ENCODE measurements around the gene C2CD2L. TPM values are rescaled to one million over a fixed set of nuclear protein-coding genes. Genes with fewer than 3 reads are reported as not detected.

Gene C2CD2L
- polyA plus RNA-seq, 3 donors, result 3.1 to 6.7 (median 5.2) TPM

DNA sequence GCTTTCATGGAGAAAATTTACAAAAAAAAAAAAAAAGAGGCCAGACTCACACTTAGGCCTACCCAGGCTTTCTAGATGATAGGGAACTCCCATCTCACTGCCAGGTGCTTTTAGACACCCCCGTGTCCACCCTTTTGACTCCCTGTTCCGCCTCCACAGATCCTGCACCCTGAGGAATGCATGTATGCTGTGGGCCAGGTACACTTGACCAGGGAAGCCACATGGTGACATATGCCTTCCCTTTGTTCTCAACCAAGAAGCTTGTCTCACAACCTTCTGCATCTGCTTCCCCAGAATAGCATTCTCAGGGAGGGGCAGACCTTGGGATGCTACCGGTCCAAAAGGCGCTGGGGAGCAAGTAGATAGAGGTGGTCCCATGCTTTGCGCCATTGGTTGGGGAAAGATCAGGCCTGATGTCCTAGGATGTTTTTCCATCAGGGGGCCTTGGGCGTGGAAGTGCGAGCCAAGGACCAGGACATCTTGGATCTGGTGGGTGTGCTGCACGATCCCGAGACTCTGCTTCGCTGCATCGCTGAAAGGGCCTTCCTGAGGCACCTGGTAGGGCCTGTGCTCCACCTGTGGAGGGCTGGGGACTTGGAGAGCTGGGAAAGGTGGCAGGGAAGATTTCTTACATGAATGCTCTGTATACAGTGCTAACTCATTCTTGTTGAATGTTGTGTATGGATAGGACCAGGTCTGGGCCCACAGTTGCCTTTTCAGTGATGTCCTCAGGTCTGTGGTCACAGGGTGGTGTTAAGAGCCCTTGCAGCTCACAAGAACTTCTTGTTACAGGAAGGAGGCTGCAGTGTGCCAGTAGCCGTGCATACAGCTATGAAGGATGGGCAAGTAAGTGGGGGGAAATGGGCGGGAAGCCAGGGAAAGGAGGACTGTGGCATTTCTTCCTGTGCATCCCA is 14.9 kb upstream of the C2CD2L start:
- 83 to 88% (median 85%) methylated on average over 13 of the region's 13 CpGs for WGBS, 3 donors
- no peak overlapping the region for H3K27ac ChIP-seq (ENCODE audit: low read depth, low read length)

DNA sequence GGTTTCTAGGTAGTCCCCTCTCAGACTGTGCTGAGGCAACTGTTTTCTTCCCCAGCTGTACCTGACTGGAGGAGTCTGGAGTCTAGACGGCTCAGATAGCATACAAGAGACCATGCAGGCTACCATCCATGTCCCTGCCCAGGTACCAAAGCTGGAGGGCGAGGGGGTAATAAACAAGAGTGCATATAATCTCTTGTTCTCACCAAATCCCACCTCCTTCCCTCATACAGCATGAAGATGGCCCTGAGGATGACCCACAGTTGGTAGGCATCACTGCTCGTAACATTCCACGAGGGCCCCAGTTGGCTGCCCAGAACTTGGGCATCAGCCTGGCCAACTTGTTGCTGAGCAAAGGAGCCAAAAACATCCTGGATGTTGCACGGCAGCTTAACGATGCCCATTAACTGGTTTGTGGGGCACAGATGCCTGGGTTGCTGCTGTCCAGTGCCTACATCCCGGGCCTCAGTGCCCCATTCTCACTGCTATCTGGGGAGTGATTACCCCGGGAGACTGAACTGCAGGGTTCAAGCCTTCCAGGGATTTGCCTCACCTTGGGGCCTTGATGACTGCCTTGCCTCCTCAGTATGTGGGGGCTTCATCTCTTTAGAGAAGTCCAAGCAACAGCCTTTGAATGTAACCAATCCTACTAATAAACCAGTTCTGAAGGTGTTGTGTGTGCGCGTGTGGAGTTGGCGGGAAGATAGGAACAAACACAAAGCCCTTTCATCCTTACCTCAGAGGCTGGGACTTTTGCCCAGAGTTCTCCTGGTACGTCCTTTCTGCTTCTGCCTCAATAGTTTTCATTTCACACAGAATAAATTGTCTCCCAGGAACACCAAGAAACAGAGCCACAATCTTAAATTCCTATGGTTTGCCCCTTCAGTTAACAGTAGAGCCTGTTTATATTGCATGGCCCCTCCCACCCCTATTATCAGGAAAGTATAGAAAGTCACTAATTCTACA is 14.0 kb upstream of the C2CD2L start:
- WGBS, 3 donors, result 44 to 64% (median 63%) methylated on average over 12 of the region's 12 CpGs
- H3K27ac ChIP-seq (ENCODE audit: low read depth, low read length), result no peak overlapping the region

DNA sequence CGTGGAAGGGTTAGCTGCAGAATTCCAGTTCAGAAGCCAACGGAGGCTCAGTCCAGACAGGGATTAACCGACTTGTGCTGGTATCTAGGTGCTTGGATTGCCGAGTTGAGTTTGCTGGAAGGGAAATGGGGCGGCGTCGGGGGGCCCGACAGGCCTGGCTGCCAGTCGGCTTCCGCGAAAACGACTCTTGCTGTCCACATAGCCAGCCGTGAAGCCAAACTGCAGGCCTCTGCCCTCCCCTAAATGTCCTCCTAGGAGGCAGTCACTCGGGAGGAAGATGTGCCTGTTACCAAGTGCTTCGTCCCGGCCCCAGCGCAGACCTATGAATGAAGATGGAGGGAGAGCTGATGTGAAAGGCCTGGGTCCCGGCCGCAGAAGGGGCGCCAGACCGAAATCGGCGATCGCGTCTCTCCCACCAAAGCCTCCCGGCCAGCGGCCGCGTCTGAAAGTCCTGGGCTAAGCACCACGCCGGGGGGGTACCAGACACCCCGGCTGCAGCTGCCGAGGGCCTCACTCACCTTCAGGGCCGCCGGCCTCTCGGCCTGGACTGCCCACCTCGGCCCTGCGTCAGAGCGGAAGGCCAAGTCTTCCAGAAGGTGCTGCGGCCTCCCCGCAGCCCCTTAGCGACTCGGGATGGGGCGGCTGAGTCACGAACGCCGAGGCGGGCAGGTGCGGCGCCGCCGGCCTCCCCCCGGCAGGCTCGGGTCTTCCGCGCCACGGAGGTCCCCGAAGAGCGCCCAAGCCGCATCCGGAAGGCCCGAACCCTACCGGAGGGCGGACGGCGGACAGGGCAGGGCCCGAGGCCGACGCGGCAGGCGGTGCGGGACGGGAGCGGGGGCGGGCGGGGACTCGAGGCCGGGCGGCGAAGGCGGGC is 13.0 kb upstream of the C2CD2L start:
- WGBS, 3 donors, result 0 to 1% (median 1%) methylated on average over 52 to 81 of the region's 81 CpGs
- H3K27ac ChIP-seq (ENCODE audit: low read depth, low read length), result no peak overlapping the region

DNA sequence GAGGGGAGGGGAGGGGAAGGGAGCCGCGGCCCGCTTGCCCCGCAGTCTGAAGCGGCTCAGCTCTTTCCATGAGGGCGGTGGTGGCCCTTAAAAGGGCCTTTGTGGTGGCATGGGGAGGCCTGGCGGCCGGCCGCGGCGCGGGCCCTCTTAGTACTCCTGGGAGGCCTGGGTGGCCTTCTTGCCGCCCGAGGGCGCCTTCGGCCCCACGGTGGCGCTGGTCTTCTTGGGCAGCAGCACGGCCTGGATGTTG is 12.4 kb upstream of the C2CD2L start:
- no peak overlapping the region for H3K27ac ChIP-seq (ENCODE audit: low read depth, low read length)
- 0 to 1% (median 0%) methylated on average over 13 to 19 of the region's 19 CpGs for WGBS, 3 donors

DNA sequence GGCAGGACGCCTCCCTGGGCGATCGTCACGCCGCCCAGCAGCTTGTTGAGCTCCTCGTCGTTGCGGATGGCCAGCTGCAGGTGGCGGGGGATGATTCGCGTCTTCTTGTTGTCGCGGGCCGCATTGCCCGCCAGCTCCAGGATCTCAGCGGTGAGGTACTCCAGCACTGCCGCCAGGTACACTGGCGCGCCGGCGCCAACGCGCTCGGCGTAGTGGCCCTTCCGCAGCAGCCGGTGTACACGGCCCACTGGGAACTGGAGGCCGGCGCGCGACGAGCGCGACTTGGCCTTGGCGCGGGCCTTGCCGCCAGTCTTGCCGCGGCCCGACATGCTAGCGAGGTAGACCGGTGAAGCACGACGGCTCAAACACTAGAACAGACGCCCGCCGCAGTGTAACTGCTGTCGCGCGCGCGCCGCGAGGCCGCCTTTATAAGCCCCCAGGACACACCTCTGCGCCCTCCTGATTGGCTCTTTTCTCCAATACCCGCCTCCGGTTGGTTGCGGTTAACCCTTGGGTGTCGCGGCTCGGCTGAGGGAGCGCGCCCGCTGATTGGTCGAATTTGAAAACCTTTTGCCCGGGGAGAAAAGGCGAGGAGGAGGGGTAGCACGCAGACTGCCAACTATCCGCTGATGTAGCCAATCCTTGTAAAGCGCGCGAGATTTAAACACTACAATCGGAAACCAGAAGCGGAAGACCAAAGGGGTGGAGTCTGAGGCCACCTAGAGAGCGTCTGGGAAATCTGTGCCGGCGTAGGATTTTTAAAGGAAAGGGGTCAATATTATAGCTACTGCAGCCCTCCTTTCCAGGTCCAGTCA is 11.9 kb upstream of the C2CD2L start:
- 0% methylated on average over 79 of the region's 79 CpGs for WGBS, 3 donors

DNA sequence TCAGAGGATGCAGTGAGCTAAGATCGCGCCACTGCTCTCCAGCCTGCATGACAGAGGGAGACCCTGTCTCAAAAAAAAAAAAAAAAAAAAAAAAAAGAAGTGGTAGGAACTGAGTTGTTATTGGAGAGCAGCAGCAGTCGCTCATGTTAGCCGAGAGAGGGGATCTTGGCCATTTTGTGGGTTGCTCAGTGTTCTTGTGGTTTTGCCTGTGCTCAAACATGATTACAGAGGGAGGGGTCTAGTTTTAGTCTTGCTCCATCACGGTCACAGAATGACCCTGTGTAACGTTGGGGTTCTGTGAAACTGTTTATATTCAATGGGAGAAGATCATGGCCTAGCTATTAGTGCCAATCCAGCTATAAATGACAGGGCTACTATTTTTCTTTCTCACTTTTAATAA is 7.4 kb upstream of the C2CD2L start:
- WGBS, 3 donors, result 66 to 74% (median 73%) methylated on average over 6 of the region's 6 CpGs
- no peak overlapping the region for H3K27ac ChIP-seq (ENCODE audit: low read depth, low read length)

More for the DNA sequence above, 11.9 kb upstream of the C2CD2L start:
- H3K27ac ChIP-seq (ENCODE audit: low read depth, low read length), result no peak overlapping the region

DNA sequence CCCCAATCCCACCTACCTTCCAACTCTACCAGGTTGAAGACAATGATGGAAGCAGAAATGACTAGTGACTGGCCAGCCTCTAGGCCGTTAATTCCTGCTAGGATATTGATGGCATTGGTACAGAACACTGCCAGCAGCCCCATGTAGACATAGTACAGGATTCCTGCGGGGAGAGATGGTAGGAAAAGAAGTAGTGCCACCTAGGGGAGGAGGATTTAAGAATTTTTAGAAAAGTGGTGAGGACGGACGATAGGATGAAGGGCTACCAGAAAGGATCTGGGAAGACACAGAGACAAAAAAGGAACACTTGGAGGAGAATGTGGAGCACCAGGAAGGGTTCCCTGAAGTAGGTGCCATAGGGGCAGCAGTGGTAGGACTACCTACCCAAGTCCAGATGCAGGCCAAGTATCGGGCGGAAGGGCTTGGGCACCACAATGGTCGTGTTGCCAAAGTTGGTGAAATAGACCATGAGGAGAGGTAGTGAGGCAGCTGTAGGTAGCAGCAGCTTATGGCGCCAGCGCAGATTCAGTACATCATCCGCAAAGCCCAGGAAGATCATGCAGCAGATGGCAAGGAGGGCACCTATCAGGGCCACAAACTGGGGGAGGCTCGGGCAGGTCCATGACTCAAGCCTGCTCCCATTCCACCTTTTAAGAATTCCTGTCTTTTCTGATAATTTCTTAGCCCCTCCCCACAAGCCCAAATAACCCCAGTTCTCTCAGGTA is 6.7 kb upstream of the C2CD2L start:
- H3K27ac ChIP-seq (ENCODE audit: low read depth, low read length), result no peak overlapping the region
- WGBS, 3 donors, result 20 to 56% (median 47%) methylated on average over 11 of the region's 11 CpGs

DNA sequence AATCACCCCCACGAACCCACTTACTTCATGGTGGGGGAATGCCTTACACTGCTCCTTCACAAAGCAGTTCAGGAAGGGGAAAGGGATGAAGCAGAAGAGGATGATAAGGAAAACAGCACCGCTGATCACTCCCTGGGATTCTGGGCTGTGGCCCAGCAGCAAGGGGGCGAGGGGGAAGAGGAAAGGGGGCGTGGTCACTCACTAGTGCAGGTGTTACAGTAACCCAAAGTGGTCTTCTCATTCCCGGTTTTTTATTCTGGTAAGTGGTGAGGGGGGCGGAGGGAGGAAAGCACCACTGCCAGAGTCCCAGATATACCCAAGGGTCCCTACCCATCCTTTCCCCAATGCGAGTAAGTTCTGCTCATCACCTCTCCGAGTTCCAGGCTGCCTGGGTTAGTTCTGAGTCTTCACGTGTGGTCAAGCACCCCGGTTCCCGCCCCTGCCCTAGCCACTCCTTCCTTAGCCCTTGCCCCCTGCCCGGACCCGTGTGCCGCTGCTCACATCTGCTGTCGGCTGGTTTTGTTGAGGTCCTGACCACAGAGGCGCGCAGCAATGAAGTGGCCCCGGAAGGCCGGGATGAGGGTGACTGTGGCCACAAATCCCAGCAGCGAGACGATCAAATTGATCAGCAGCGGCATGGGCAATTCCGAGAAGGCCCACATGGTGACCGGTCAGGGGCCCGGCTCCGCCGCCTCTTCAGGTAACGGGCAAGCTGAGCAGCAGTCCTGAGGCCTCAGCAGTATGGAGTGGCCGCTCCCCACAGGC is 6.0 kb upstream of the C2CD2L start:
- peak overlapping the region; percentile 21 for H3K27ac ChIP-seq (ENCODE audit: low read depth, low read length)
- 0 to 2% (median 1%) methylated on average over 27 to 29 of the region's 29 CpGs for WGBS, 3 donors

DNA sequence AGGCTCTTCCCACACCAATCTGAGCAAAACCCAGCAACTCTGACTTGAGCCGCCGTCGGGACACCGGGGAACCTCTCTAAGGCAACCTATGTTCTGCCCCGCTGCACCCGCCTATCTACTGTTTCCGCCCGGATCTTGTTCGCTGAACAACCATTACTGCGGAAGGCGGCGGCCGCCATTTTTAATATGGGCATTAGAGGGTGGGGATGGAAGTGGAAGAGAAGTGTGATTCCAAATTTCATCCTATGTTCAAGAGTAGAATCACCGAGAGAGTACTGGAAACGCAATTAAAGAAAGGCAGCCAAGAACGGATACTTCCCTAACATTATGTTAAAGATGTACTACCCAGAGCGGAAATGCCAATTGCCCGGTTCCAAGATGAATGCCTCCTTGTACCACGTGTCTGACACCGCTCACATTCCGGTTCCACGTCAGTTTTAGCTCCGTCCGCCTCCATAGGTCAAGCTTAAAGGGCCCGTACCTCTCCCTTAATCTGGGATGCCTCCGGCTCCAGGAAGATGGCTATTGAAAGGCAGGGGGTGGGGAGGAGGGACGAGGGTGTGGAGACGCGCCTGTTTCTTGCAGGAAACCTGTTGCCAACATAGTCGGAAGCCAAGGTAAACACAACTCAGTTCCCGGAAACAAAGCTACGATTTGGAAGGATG is 5.3 kb upstream of the C2CD2L start, which contains the start of gene DPAGT1:
DPAGT1 (minus strand) TSS at position 95 of the 665 bp plus-strand sequence. CDS start 198 bp downstream, outside the sequence.
- peak within 1 kb of the TSS; percentile 21 for H3K27ac ChIP-seq (ENCODE audit: low read depth, low read length)
- 0% methylated on average over 32 of the region's 32 CpGs for WGBS, 3 donors

DNA sequence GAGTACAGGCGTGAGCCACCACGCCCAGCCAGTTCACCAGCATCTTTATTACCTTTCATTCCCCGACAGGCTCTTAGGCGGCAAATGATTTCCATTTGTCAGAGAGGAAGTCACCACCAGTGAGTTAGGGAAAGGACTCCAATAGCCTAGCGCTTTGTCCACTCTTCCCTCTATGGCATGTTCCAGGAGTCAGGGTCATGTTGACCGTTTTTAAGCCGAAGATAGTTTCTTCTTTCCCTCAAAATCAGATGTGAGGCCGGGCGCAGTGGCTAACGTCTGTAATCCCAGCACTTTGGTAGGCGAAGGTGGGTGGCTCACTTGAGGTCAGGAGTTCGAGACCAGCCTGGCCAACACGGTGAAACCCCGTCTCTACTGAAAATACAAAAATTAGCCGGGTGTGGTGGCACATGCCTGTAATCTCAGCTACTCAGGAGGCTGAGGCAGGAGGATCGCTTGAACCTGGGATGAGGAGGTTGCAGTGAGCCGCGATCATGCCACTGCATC is 3.9 kb upstream of the C2CD2L start:
- H3K27ac ChIP-seq (ENCODE audit: low read depth, low read length), result peak overlapping the region; percentile 63
- WGBS, 3 donors, result 78 to 85% (median 78%) methylated on average over 18 of the region's 18 CpGs

DNA sequence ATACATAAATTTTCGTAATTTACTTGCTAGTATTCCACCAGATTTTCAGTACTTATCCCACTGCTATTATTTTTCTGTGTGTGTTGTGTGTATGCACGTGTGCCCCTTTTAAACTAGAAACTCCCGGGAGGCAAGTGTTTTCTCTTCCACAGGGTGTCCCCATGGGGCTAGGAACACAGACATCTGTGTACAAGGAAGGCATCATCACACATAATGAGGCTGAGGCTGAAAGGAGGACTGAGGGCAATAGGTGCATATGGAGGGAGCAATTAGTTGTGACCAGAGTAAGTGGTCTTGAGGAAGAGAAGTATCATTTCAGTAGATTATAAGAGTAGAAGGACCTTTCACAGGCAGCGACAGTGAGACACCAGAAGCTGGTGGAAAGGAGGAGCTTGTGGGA is 3.4 kb upstream of the C2CD2L start:
- WGBS, 3 donors, result 58 to 63% (median 62%) methylated on average over 4 of the region's 4 CpGs
- H3K27ac ChIP-seq (ENCODE audit: low read depth, low read length), result no peak overlapping the region

DNA sequence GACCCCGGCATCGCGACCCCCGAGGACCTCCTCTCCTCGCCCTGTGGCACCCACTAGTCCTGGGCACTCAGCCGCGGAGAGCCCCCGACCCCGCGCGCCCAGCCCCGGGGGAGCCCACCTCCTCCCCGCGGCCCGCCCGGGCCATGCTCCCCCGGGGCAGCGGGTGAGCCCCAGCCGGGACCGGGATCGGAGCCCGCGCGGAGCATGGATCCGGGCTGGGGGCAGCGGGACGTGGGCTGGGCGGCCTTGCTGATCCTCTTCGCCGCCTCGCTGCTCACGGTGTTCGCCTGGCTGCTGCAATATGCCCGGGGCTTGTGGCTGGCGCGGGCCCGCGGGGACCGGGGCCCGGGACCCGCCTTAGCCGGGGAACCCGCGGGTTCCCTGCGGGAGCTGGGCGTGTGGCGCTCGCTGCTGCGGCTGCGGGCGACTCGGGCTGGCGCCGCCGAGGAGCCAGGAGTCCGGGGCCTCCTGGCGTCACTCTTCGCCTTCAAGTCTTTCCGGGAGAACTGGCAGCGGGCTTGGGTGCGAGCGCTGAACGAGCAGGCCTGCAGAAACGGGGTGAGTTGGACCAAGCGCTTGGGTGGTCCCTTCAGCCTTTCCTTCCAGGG is 498 bp downstream of the C2CD2L start:
- H3K27ac ChIP-seq (ENCODE audit: low read depth, low read length), result no peak overlapping the region
- 0 to 1% (median 1%) methylated on average over 50 to 65 of the region's 65 CpGs for WGBS, 3 donors

DNA sequence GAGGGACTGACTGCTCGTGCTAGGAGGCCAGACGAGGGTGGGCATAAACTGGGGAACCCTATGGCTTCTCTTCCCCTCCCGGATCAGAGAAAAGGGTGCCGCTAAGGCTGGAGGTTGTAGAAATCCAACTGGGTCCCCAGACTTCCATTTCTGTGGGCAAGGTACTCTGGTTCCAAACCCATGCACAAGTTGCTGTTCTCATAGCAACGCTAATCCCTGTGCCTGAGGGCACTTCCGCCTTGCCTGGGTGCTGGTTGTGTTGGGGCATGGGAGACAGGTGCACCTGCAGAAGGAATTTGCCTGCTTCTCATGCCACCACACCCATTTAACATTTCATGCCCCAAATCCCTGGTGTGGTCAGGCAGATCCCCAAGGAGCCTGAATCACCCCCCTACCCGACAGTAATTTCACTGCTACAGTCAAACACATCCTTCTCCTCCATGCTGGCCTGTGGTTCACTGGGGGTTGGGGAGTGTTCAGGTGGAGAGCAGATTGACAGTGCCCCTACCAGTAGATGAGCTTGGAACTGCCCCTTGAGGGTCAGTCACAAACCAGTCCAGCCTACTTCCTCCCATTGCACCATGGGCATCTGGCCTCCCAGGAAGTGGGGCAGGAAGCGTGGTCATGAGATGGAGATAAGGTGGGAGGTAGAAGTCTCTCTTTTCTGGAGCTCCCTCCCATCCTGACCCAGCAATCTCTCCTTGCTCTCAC is 1.2 kb downstream of the C2CD2L start:
- no peak overlapping the region for H3K27ac ChIP-seq (ENCODE audit: low read depth, low read length)
- 14 to 21% (median 15%) methylated on average over 8 of the region's 8 CpGs for WGBS, 3 donors

DNA sequence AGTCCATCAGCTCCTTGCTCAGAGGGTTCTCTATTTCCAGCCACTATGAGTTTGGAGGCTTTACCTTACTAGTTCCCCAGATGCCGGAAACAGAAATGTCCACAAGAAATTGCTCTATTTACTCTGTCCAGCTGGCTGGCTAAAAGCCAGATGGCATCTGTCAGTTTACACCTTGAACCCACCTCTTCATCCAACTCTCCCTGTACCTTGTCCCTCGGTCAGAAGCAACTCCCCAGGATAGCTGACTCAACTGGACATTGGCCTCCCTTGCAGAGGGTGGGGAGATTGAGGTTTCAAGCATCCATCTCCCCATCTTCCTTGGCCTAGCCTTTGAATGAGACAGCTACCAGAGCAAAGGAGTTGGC is 1.7 kb downstream of the C2CD2L start:
- H3K27ac ChIP-seq (ENCODE audit: low read depth, low read length), result no peak overlapping the region
- 50 to 76% (median 72%) methylated on average over 2 of the region's 2 CpGs for WGBS, 3 donors

DNA sequence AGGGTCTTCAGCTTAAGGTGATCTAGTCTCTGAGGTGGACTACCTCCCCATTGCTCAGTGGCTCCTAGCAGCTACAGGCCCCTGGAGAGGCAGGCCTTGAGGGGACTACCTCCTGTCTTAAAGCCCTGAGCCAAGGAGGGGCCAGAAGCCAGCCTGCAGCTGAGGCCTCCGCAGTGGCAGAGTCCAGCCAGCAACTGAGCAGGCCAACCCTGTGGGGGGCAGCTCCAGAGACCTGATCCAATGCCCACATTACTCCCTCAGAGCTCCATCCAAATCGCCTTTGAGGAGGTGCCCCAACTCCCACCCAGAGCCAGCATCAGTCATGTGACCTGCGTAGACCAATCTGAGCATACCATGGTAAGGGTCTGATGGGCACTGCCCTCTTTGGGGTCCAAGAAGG is 2.7 kb downstream of the C2CD2L start:
- 81 to 94% (median 92%) methylated on average over 3 of the region's 3 CpGs for WGBS, 3 donors
- no peak overlapping the region for H3K27ac ChIP-seq (ENCODE audit: low read depth, low read length)

Measured in adipose tissue (tissue), 3 donors.